SK-N-SH (cell line): ENCODE measurements around the gene RFTN1. TPM values are rescaled to one million over a fixed set of nuclear protein-coding genes. Genes with fewer than 3 reads are reported as not detected.

Experiments used
- CTCF ChIA-PET: fragments of 300-600, 350-600 bp; formaldehyde crosslinking; extraction: SDS; loops from one replicate; lab custom pipeline; 2021; lab: Yijun Ruan, JAX
- POLR2A ChIA-PET: fragments of 350-600 bp; sonication (Branson Sonifier 250); formaldehyde crosslinking; extraction: SDS; loops from one replicate; lab custom pipeline; 2020; ENCODE audit warnings: antibody characterized with exemption, inconsistent platforms; lab: Yijun Ruan, JAX
- DNase-seq: peaks from one replicate; pipeline ENCODE4 v3.0.0; 2012
- H2AFZ ChIP-seq: fragments of 200-600 bp; sonication (generic); 2 replicates; pipeline ENCODE4 v1.8.1; 2016; ENCODE audit warnings: antibody characterized with exemption, mild to moderate bottlenecking, low read depth
- H3F3A ChIP-seq: fragments of 200-600 bp; sonication (generic); replicated peaks from 2 replicates; pipeline ENCODE3; 2016; ENCODE audit warnings: antibody characterized with exemption, mild to moderate bottlenecking; ENCODE audit not compliant: insufficient read depth
- H3K27ac ChIP-seq, 2 experiments: fragments of 200-500 bp in 1 of 2; fragments of 200-600 bp in 1 of 2; sonication (Bioruptor generic) in 1 of 2; sonication (generic), shearing (Covaris generic) in 1 of 2; 2 replicates each; pipeline versions ENCODE4 v1.5.1 to v1.6.1; 2014 to 2016; ENCODE audit warnings: low read depth in 2 of 2, inconsistent platforms in 1 of 2, low read length in 1 of 2, mild to moderate bottlenecking in 1 of 2, mixed read lengths in 1 of 2
- H3K27me3 ChIP-seq: fragments of 200-600 bp; sonication (generic), shearing (Covaris generic); 2 replicates; pipeline ENCODE4 v1.6.1; 2016; ENCODE audit warnings: mixed run types; ENCODE audit not compliant: insufficient read depth
- H3K36me3 ChIP-seq, 2 experiments: fragments of 200-500 bp in 1 of 2; fragments of 200-600 bp in 1 of 2; sonication (Bioruptor generic) in 1 of 2; sonication (generic) in 1 of 2; replicated peaks in 1 of 2; 2 replicates each; pipeline versions ENCODE3 to v1.5.1; 2014 to 2016; ENCODE audit warnings: low read length in 1 of 2, mild to moderate bottlenecking in 1 of 2; ENCODE audit not compliant: insufficient read depth in 2 of 2, control insufficient read depth in 1 of 2
- H3K4me1 ChIP-seq, 2 experiments: fragments of 200-500 bp in 1 of 2; fragments of 200-600 bp in 1 of 2; sonication (Bioruptor generic) in 1 of 2; sonication (generic), shearing (Covaris generic) in 1 of 2; 2 replicates each; pipeline versions ENCODE4 v1.5.1 to v1.6.1; 2014 to 2016; ENCODE audit warnings: low read depth in 1 of 2, low read length in 1 of 2, mixed run types in 1 of 2; ENCODE audit not compliant: insufficient read depth in 2 of 2, control insufficient read depth in 1 of 2
- H3K4me2 ChIP-seq: fragments of 200-600 bp; sonication (generic), shearing (Covaris generic); 2 replicates; pipeline ENCODE4 v1.6.1; 2017; ENCODE audit warnings: mixed run types
- H3K4me3 ChIP-seq, 2 experiments: fragments of 200-500 bp in 1 of 2; fragments of 200-600 bp in 1 of 2; sonication (Bioruptor generic) in 1 of 2; sonication (generic), shearing (Covaris generic) in 1 of 2; 2 replicates each; pipeline versions ENCODE4 v1.5.1 to v1.8.1; 2014 to 2016; ENCODE audit warnings: low read depth in 2 of 2, inconsistent platforms in 1 of 2, low read length in 1 of 2, mild to moderate bottlenecking in 1 of 2, mixed read lengths in 1 of 2, moderate library complexity in 1 of 2
- H3K79me2 ChIP-seq: fragments of 200-600 bp; sonication (generic); 2 replicates; pipeline ENCODE4 v1.8.1; 2017; ENCODE audit warnings: mild to moderate bottlenecking; ENCODE audit not compliant: insufficient read depth
- H3K9ac ChIP-seq: fragments of 200-600 bp; sonication (generic); 2 replicates; pipeline ENCODE4 v1.6.1; 2017; ENCODE audit warnings: mixed run types
- H3K9me2 ChIP-seq: fragments of 200-600 bp; sonication (generic); 2 replicates; pipeline ENCODE4 v1.6.1; 2017; ENCODE audit warnings: mixed run types
- H3K9me3 ChIP-seq: fragments of 200-600 bp; sonication (generic); 2 replicates; pipeline ENCODE4 v1.6.1; 2017; ENCODE audit warnings: mixed run types, mild to moderate bottlenecking, moderate library complexity
- H4K20me1 ChIP-seq: fragments of 200-600 bp; sonication (generic); 2 replicates; pipeline ENCODE4 v1.6.1; 2017; ENCODE audit warnings: mild to moderate bottlenecking, mixed run types; ENCODE audit not compliant: insufficient read depth
- FOSL2 ChIP-seq: IDR thresholded peaks from 2 replicates; pipeline ENCODE4 v1.4.0; 2012; ENCODE audit warnings: low read depth, mild to moderate bottlenecking, moderate library complexity, borderline replicate concordance
- FOXJ3 ChIP-seq: sonication (generic); formaldehyde crosslinking; IDR thresholded peaks from 2 replicates; pipeline ENCODE4 v1.5.1; 2020; ENCODE audit warnings: mild to moderate bottlenecking, missing genetic modification reagents
- FOXM1 ChIP-seq: IDR thresholded peaks from 2 replicates; pipeline ENCODE4 v1.4.0; 2012; ENCODE audit warnings: low read depth, mild to moderate bottlenecking
- GATA2 ChIP-seq: sonication (generic); formaldehyde crosslinking; IDR thresholded peaks from 2 replicates; pipeline ENCODE4 v1.5.0; 2020; ENCODE audit warnings: mild to moderate bottlenecking, missing genetic modification reagents
- JUND ChIP-seq: IDR thresholded peaks from 2 replicates; pipeline ENCODE4 v1.4.0; 2012
- MEF2A ChIP-seq: IDR thresholded peaks from 2 replicates; pipeline ENCODE4 v1.4.0; 2012; ENCODE audit warnings: low read depth, borderline replicate concordance
- MXI1 ChIP-seq: IDR thresholded peaks from 2 replicates; pipeline ENCODE4 v1.6.1; 2012; ENCODE audit warnings: mild to moderate bottlenecking, low read depth, low read length, improper control_type of control experiment
- NFIC ChIP-seq: IDR thresholded peaks from 2 replicates; pipeline ENCODE4 v1.4.0; 2012; ENCODE audit warnings: borderline replicate concordance
- NRF1 ChIP-seq: IDR thresholded peaks from 2 replicates; pipeline ENCODE4 v1.6.1; 2012; ENCODE audit warnings: low read depth, mild to moderate bottlenecking, low read length
- RFX5 ChIP-seq: IDR thresholded peaks from 2 replicates; pipeline ENCODE4 v1.6.1; 2012; ENCODE audit warnings: mild to moderate bottlenecking, improper control_type of control experiment, low read length
- SMC3 ChIP-seq: IDR thresholded peaks from 2 replicates; pipeline ENCODE4 v1.6.1; 2012; ENCODE audit warnings: low read depth, low read length, improper control_type of control experiment
- TAF1 ChIP-seq: IDR thresholded peaks from 2 replicates; pipeline ENCODE4 v1.6.1; 2012; ENCODE audit warnings: low read depth, mild to moderate bottlenecking, low read length, moderate library complexity, borderline replicate concordance
- TCF12 ChIP-seq: IDR thresholded peaks from 2 replicates; pipeline ENCODE4 v1.4.0; 2012
- YY1 ChIP-seq: IDR thresholded peaks from 2 replicates; pipeline ENCODE4 v1.4.0; 2012; ENCODE audit warnings: low read depth, mild to moderate bottlenecking
- WGBS: methylation state at CpG from one replicate; pipeline ENCODE4 v1.1.6; 2017; ENCODE audit warnings: low lambda C conversion rate; 5-methylcytosine and 5-hydroxymethylcytosine counted together
- polyA plus RNA-seq, 3 experiments: library from polyadenylated mRNA; depleted of rRNA; stranded (reverse); fragments of >200 nt; gene quantifications; 2 replicates each; pipeline ENCODE4 v1.2.3, GENCODE V29; 2012
- TF ChIP-seq, protein P1 (sequence below): fragments of 150-350 bp; IDR thresholded peaks from 2 replicates; pipeline ENCODE4 v1.6.1; 2016; ENCODE audit warnings: mild to moderate bottlenecking, low read depth, low read length
- TF ChIP-seq, protein P2 (sequence below): IDR thresholded peaks from 2 replicates; pipeline ENCODE4; 2012
- TF ChIP-seq, protein P3 (sequence below): fragments of 150-350 bp; IDR thresholded peaks from 2 replicates; pipeline ENCODE4 v1.6.1; 2017; ENCODE audit warnings: antibody characterized with exemption, low read length, low read depth, borderline replicate concordance
- TF ChIP-seq, protein P4 (sequence below): IDR thresholded peaks from 2 replicates; pipeline ENCODE4 v1.4.0; 2012; ENCODE audit warnings: low read depth, borderline replicate concordance
- TF ChIP-seq, protein P5 (sequence below): IDR thresholded peaks from 2 replicates; pipeline ENCODE4 v1.4.0; 2012; ENCODE audit warnings: low read depth, borderline replicate concordance

The RFTN1 gene
- polyA plus RNA-seq, 1 of the 3 experiments (the other 2 are of a cell fraction): 21.2 TPM

- CTCF ChIA-PET: interaction anchor here (1.2 to 3.1 kb wide), 4 partner anchors 11 to 239 kb away, joined by 3 to 14 read pairs (median 8); no protein-coding TSS in a partner anchor
- WGBS: 66% methylated on average over 4 of the region's 4 CpGs
These were observed 15.1 kb upstream of the RFTN1 start for GRCh38 chr3:16528581-16528993.

DNA sequence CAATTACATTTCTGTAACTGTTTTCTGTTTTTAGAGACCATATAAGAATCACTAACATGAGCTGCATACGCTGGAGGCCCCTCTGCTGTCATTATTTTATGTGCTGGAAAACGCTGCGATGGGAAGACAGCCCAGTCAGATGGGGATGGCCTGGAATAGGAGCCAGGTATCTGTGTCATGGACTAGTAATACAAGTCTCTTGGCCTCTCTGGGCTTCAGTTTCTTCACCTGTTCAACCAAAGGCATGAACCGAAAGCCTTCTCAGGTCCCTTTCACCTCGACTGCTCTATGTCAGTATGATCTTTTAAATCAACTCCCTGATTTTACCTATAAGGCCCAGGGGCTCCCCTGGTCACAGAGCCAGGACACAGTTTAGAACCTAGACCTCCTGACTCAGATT lies 14.6 kb upstream of the RFTN1 start:
- H3K36me3 ChIP-seq: no peaks in the 10 kb centered on the region
- POLR2A ChIA-PET: no interaction called here
- DNase-seq: no peak
- no peak overlapping the region for H3K9ac ChIP-seq
- H3K27me3 ChIP-seq: no peaks in the 10 kb centered on the region; the same call in 1 of the 2 replicates
- TF ChIP-seq, protein P1, sequence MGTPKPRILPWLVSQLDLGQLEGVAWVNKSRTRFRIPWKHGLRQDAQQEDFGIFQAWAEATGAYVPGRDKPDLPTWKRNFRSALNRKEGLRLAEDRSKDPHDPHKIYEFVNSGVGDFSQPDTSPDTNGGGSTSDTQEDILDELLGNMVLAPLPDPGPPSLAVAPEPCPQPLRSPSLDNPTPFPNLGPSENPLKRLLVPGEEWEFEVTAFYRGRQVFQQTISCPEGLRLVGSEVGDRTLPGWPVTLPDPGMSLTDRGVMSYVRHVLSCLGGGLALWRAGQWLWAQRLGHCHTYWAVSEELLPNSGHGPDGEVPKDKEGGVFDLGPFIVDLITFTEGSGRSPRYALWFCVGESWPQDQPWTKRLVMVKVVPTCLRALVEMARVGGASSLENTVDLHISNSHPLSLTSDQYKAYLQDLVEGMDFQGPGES: no peak
- TF ChIP-seq MXI1 (no peak), FOXJ3 (CRISPR knock-in tag) (no peak), GATA2 (CRISPR knock-in tag) (no peak), YY1 (no peak), NFIC (no peak), FOXM1 (no peak), NRF1 (no peak), TAF1 (no peak), FOSL2 (no peak), MEF2A (no peak)
- TF ChIP-seq, protein P2, sequence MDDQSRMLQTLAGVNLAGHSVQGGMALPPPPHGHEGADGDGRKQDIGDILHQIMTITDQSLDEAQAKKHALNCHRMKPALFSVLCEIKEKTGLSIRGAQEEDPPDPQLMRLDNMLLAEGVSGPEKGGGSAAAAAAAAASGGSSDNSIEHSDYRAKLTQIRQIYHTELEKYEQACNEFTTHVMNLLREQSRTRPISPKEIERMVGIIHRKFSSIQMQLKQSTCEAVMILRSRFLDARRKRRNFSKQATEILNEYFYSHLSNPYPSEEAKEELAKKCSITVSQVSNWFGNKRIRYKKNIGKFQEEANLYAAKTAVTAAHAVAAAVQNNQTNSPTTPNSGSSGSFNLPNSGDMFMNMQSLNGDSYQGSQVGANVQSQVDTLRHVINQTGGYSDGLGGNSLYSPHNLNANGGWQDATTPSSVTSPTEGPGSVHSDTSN: no peak
- TF ChIP-seq, protein P3, sequence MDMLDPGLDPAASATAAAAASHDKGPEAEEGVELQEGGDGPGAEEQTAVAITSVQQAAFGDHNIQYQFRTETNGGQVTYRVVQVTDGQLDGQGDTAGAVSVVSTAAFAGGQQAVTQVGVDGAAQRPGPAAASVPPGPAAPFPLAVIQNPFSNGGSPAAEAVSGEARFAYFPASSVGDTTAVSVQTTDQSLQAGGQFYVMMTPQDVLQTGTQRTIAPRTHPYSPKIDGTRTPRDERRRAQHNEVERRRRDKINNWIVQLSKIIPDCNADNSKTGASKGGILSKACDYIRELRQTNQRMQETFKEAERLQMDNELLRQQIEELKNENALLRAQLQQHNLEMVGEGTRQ: no peak
- TF ChIP-seq, protein P4, sequence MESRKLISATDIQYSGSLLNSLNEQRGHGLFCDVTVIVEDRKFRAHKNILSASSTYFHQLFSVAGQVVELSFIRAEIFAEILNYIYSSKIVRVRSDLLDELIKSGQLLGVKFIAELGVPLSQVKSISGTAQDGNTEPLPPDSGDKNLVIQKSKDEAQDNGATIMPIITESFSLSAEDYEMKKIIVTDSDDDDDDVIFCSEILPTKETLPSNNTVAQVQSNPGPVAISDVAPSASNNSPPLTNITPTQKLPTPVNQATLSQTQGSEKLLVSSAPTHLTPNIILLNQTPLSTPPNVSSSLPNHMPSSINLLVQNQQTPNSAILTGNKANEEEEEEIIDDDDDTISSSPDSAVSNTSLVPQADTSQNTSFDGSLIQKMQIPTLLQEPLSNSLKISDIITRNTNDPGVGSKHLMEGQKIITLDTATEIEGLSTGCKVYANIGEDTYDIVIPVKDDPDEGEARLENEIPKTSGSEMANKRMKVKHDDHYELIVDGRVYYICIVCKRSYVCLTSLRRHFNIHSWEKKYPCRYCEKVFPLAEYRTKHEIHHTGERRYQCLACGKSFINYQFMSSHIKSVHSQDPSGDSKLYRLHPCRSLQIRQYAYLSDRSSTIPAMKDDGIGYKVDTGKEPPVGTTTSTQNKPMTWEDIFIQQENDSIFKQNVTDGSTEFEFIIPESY: no peak
- TF ChIP-seq, protein P5, sequence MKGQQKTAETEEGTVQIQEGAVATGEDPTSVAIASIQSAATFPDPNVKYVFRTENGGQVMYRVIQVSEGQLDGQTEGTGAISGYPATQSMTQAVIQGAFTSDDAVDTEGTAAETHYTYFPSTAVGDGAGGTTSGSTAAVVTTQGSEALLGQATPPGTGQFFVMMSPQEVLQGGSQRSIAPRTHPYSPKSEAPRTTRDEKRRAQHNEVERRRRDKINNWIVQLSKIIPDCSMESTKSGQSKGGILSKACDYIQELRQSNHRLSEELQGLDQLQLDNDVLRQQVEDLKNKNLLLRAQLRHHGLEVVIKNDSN: no peak
- TF ChIP-seq, all 33 proteins: peak for 0
- Histone ChIP-seq H3K9me3 (no peaks in the 10 kb centered on the region), H3K79me2 (no peaks in the 10 kb centered on the region), H3K4me3 (no peak overlapping the region), H3F3A (no peaks in the 10 kb centered on the region), H3K4me1 (peaks cover 0 to 6% of the 10 kb centered on the region in 2 experiments; a peak in 1 of 4 replicates), H3K4me2 (no peak overlapping the region), H2AFZ (no peak overlapping the region), H3K9me2 (no peaks in the 10 kb centered on the region), H3K27ac (no peak overlapping the region), H4K20me1 (no peaks in the 10 kb centered on the region)
- CTCF ChIA-PET: interaction anchor here (1.0 to 3.9 kb wide), 3 partner anchors 12 to 237 kb away, joined by 4 to 19 read pairs (median 7); no protein-coding TSS in a partner anchor
- 80% methylated on average over 5 of the region's 5 CpGs for WGBS

More at GRCh38 chr3:16528581-16528993, 15.1 kb upstream of the RFTN1 start:
- Histone ChIP-seq H3K4me2 (no peak overlapping the region), H2AFZ (no peak overlapping the region), H3K4me3 (no peak overlapping the region), H3K27ac (no peak overlapping the region; a peak in 1 of 4 replicates), H3K4me1 (peaks cover 0 to 6% of the 10 kb centered on the region in 2 experiments; a peak in 2 of 4 replicates), H3K9me2 (no peaks in the 10 kb centered on the region), H4K20me1 (no peaks in the 10 kb centered on the region), H3F3A (no peaks in the 10 kb centered on the region), H3K27me3 (no peaks in the 10 kb centered on the region; the same call in 1 of the 2 replicates), H3K9me3 (no peaks in the 10 kb centered on the region), H3K9ac (no peak overlapping the region), H3K79me2 (no peaks in the 10 kb centered on the region), H3K36me3 (no peaks in the 10 kb centered on the region)
- no peak for DNase-seq
- TF ChIP-seq, protein P1: no peak
- no peak for TF ChIP-seq TCF12
- TF ChIP-seq JUND: no peak
- no peak for TF ChIP-seq FOXJ3 (CRISPR knock-in tag)
- no peak for TF ChIP-seq RFX5
- no peak for TF ChIP-seq SMC3
- TF ChIP-seq FOSL2: no peak
- no peak for TF ChIP-seq MXI1
- no peak for TF ChIP-seq NFIC
- TF ChIP-seq FOXM1: no peak
- TF ChIP-seq TAF1: no peak
- POLR2A ChIA-PET: interaction anchor here (1.0 kb wide), 1 partner anchor 12 kb away, joined by 3 read pairs; no protein-coding TSS in a partner anchor
